ENCODE measurements around the gene PRDM5.

The PRDM5 gene

DNA sequence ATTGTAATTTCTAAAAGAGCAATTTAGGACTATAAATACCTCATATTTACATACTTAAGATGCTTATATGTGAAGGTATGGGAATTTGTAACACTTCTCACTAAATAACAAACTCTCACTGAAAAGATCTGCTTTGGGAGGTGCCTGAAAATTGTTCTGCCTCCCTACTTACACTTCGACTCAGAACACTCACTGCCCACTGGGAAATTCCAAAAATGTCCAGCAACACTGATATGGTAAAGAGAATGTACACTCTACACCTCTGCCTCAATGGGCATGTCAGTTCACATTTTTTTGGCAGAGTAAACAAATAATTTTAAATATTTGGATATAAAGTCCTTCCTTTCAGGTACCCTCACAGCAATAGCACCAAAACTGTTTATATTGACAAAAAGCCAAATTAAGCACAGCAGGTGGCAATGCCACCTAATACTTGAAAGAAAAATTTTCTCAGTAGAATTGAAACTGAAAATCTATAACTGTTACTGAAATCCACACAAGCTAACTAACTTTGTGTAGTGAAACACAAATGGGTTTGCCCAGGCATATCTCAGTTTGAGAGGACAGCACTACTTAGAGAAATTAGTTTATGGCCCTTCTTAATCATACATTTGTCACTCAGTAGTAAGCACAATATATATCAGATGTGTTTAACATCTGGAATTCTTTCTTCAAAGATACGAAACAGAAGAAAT, 67.1 kb downstream of the PRDM5 start:
- DNase-seq (ENCODE audit: low spot score) = no peak

- no peak for DNase-seq (ENCODE audit: low spot score)
Measured at GRCh38 chr4:120853161-120853935, 69.2 kb downstream of the PRDM5 start.

DNA sequence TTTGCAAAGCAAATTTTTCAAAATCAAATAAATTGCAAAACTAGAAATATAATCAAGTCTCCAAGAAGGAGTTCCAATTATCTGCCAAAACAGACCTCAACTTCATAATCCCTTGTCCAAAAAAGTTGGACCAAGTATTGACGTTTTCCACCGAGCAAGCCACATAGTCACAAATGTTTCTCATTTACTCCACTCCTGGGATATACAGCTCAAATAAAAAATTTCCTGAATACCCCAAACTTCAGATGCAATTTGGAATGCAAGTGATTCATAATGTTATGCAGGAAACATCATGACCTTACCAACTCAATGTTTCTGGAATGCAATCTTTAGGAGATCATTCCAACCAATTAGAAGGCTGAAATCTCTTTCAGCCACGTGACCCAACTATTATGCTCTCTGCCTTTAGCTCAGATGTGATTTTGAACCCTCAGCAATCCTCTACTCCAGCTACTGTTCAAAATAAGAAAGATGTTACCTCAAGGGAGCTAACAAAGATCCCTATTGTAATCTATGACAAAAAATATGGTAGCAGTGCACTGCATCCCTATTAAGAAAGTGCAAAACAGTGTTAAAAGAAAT, 72.4 kb downstream of the PRDM5 start:
- DNase-seq (ENCODE audit: low spot score) = no peak

DNA sequence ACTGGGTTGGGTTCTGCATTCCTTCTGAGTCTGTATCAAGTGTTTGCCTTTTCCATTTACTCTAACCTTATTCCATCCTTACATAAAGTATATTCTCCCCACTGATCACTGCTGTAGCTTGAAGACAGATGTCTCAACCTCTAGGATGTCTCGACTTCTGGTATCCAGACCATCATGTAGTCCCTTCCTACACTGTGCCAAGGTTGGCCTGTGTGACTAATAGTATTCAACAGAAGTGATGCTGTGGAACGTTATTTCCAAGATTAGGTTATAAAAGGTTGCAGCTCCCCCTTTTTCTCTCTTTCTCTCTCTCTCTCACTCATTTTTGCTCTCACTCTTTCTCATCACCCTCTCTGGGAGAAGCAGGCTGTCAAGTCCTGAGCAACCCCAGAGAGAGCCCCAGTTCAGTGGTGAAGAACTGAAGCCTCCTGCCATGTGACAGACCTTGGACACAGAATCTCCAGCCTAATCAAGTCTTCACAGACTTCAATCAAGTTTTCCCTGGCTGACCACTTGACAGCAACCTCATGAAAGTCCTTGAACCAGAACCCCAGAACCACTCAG, 75.4 kb downstream of the PRDM5 start:
- DNase-seq (ENCODE audit: low spot score) = no peak

GRCh38 chr4:120844528-120844921, 78.0 kb downstream of the PRDM5 start:
- DNase-seq (ENCODE audit: low spot score) = no peak

- peak; percentile 32 for DNase-seq (ENCODE audit: low spot score)
Measured at GRCh38 chr4:120843849-120844527, 78.5 kb downstream of the PRDM5 start.

DNA sequence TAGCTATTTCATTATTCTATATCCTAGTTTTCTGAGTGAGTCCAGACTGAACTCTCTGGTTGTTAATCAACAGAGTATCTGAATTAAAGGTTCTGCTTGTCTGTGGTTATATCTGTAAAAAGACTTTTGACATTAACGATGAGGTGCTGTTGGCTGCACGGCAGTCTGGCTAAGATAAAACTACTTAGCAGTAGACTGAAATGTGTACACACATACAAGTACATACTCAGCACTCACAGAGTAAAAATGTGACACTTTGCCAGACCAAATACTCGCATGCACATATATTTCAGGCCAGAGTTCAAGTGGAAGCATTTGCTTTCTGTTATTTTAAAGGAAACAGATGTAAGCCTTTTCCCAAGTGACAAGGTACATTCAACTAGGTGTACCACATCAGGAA, 80.5 kb downstream of the PRDM5 start:
- DNase-seq (ENCODE audit: low spot score) = no peak

DNA sequence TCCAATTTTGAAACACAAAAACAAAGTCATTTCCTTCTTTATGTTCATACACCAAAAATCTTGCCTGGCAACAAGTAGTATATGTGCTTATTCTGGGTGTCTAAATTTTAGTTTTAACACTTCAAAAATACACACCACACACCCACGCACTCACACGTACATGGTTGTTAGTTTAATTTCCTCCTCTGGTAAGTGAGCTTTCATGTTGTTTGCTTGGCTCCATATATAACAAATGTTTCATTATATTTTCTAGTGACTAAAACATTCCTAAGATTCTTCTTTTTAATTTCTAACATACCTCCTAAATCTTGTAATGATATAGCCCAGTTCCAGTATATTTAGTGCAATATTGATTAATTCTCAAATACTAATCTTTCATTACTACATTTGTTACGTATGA, 80.9 kb downstream of the PRDM5 start:
- no peak for DNase-seq (ENCODE audit: low spot score)

DNA sequence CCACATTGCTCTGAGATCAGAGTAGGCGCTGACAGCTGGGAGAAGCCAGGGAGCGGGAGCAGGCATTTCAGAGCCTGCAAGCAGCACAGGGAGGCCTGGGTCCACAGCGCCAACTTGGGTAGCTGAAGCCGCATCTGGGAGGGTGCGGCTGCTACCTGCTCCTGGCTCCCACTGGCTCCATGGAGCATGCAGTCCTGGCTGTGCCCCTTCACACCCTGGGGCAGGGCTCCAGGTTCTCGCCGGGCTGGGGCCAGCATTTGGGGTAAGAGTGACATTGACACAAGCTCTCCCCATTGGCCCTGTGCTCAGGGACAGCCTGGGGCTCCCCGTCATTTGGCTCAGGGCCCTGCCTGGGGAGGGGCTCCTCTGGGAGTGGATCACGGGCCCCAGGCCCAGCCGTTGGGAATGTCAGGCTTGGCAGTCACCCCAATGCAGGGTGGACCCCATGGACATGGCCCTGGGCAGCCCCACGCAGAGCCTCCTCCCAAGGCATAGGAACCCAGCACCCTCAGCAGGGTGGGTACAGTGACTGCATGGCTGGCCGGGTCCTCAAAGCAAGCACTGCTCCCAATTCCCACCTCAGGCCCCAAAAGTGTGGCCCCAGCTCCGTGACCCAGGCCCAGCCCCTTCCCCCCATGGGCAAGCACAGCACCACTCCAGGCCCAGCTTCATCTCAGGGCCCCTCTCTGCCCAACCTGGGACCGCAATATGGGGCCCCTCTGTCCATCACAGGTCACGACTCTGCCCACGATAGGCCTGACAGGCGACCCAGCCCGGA, 82.4 kb downstream of the PRDM5 start:
- no peak for DNase-seq (ENCODE audit: low spot score)

DNA sequence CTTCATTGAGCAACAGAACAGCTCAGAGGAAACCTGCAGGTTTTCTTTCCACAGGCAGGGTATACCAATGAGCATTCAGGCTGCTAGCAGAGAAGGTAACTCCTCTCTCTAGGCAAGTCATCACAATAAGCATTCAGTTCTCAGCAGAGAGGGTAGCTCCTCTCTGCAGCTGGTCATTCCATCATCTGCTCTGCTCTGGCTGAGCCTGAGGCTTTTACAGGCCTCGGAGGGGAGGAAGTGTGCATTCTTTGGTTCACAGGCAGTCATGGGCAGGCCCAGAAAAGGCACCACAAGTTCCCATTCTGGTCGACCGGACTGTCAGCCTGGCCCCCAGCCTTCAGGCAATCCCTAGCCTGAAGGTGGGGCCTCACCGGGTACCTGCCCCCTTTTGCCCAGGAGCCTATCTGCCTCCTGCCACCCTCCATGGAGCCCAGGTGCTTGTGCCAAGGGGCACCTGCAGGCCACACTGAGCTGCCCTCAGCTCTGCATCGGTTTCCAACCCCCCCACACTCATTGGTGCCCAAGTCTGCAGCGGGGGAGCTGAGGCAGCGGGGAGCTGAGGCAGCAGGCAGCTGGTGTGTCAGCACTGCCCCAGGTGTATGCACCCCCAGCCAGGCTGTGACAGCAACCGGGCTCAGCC, 83.1 kb downstream of the PRDM5 start:
- DNase-seq (ENCODE audit: low spot score) = no peak

DNA sequence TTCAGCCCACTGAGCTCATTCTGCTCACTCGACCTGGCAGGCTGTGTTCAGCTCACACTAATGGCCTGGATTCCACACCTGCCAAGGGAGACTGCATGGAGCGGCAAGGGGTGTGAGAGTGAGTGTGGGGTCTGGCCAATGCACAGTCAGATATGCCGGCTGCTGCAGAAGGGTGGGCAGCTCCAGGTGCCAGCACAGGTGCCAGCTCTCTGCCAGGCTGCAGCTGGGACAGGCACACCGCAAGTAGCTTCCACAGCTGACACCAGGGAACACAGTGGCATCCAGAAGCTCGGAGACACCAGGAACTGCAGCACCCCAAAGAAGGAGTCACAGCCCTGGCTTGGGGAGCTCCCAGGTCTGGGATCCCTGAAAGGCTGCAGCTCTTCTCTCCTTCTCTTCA, 83.7 kb downstream of the PRDM5 start:
- no peak for DNase-seq (ENCODE audit: low spot score)

DNA sequence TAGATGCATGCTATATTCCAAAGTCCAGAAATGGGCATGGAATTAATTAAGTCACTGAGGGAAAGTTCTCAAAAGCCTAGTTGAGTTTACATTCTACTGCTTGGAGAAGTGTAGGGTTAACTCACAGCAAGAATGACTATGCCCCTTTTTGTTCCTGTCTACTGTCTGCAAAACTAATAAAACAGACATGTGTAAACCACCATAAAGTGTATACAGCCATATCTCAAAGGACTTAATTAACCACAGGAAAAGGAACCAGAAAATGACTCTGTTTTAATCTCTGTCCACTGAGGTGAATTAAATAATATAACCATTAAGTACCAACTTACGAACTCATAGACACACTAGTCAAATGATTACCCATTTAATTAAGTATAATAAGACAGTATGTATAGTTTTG, 84.9 kb downstream of the PRDM5 start:
- no peak for DNase-seq (ENCODE audit: low spot score)

DNA sequence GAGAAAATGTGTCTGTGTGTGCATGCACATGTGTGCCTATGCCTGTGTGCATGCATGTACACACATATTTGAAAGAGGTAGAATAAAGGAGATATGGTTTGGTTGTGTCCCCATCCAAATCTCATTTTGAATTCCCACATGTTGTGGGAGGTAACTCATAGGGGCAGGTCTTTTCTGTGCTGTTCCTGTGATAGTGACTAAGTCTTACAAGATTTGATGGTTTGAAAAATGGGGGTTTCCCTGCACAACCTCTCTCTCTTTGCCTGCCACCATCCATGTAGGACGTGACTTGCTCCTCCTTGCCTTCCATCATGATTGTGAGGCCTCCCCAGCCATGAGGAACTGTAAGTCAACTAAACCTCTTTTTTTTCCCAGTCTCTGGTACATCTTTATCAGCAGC, 87.2 kb downstream of the PRDM5 start:
- DNase-seq (ENCODE audit: low spot score) = no peak

DNA sequence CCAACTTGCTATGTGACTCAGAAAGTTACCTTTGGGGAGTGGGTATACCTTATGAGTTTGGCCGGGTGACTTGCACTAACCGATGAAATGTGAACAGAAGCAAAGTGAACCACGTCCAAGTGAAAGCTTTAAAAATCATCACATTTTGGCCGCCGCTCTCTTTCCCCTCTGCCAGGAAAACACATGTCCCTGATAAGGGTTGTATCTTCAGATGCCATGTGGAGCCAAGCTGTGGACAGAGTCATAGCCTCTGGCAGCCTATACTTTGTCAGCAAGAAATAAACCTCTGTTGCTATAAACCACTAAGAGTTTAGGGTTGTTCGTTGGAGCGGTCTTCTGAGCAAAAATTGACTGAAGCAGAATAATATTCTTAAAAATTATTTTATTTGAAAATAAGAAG, 92.3 kb downstream of the PRDM5 start:
- no peak for DNase-seq (ENCODE audit: low spot score)

DNA sequence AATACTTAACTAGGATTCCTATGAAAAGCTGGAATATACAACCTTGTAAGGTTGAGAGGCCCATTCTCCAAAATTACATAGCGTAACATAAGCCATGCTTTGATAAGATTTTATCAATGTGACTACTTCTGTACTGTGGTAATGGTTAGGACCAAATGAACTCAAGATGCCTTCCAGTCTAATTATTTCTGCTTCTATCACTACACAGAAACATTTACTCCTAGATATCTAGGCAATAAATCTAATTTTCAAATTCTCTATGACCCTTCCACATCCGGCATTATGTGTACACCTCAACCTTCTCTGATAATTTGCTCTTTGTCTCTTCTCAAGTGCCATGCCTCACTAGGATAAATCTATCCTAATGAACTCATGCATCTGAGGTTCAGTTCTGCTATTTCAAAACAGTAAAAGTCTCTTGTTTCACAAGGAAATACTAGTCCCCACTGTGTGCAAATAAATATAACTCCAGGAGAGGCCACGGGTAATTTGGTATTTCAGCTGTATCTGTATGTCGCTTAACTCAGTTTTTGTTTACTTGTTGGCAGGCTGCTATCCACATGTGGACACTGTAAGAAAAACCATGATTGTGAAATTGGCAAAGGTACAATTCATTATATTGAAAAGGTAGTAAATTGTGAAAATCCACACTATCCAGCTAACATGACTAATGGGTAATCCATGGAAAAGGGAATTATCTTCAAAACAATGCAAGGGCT, 93.3 kb downstream of the PRDM5 start:
- peak; percentile 17 for DNase-seq (ENCODE audit: low spot score)

DNA sequence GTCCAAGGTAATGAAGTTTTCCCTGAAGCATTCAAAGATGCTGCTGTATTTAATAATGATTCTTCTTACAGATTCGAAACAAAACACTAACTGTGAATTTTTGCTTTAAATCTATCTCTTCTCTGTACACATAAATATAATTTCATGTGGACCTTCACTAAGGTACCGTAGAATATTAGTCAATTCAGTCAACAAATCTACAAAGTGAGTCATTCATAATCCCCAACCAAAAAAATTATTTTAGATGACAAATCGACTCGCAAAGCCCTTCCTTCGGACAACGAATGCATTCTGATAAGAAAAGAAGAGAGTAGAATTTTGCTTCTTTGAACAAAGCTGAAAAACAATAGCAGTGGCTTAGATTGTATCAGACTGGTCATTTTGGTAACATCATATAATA, 95.7 kb downstream of the PRDM5 start:
- DNase-seq (ENCODE audit: low spot score) = no peak

DNA sequence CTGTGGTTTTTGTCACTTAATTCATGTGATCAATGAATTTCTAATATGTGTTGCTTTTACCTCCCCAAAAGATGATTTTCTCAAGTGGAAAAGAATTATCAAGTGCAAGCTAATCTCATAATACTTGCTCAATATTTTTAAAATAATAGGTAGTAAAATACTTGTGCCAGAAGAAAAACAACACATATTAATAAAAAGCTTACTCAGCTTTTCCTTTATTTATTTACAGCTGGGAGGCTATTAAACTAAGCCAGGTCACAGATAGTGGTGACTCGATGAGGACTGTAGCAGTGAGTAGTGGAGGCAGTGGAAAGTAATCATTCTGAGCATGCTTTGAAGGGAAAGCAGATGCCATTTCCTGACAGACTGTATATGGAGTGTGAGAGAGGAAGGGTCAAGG, 96.1 kb downstream of the PRDM5 start:
- no peak for DNase-seq (ENCODE audit: low spot score)

DNA sequence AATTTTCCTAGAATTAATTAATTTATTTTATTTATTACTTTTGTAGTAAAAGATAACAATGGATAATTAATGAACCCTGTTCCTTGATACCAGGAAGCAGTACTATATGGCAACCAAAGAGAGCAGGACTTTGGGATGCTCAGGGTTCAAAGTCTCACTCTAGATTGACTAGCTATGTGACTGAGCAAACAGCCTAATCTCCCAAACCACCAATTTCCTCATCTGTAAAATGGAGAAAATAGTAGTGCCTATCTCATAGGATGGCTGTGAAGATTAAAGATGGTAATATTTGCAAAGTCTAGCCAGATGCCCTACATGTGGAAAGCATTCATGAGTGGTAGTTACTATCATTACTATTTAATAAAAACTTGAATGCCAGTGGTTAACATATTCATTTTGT, 97.6 kb downstream of the PRDM5 start:
- DNase-seq (ENCODE audit: low spot score) = peak; percentile 39

DNA sequence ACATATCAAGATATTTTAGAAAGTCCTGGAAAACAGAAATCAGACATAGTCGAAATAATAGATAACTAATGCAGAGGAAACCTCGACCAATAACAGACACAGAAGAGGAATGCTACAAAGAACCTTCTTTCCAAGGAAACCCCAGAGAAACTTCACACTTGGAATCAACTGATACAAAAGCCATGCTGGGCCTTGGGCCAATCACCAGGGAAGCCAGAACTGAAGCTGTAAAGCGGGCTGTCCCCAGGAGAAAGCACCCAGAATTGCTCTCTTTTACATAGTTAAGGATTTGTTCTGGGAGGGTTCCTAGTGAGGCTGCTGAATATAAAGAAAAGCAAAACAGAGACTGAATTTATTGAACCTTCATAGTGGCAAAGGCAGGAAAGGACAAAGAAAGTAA, 100.5 kb downstream of the PRDM5 start:
- DNase-seq (ENCODE audit: low spot score) = no peak

- DNase-seq (ENCODE audit: low spot score) = no peak
Measured at GRCh38 chr4:120821029-120821428, 101.5 kb downstream of the PRDM5 start.

Data from HuH-7 (cell line).